HG03460 (cell line): ENCODE measurements around the gene CCDC178.
"Not testable (repeated sequence)": the region's sequence is repeated elsewhere in the genome, so short reads cannot be mapped to it uniquely, and the experiment has no call there.

Experiments
- ATAC-seq: cut with Tn5 transposase; IDR thresholded peaks from one replicate; pipeline ENCODE4 v1.9.1; 2021; ENCODE audit not compliant: unreplicated experiment

CCDC178 gene

GRCh38 chr18:33355756-33356155, 84.8 kb downstream of the CCDC178 start:
- no peak for ATAC-seq

- ATAC-seq: no peak
Measured at GRCh38 chr18:33355263-33355662, 85.3 kb downstream of the CCDC178 start.

- no peak for ATAC-seq
Measured at GRCh38 chr18:33350256-33350655, 90.3 kb downstream of the CCDC178 start.

- ATAC-seq: not testable (repeated sequence)
Measured at GRCh38 chr18:33339733-33340132, 100.8 kb downstream of the CCDC178 start.

- no peak for ATAC-seq
Measured at GRCh38 chr18:33334781-33335180, 105.7 kb downstream of the CCDC178 start.

GRCh38 chr18:33330711-33331110, 109.8 kb downstream of the CCDC178 start:
- no peak for ATAC-seq

- ATAC-seq: no peak
Measured at GRCh38 chr18:33326975-33327374, 113.5 kb downstream of the CCDC178 start.

GRCh38 chr18:33317640-33318039, 122.9 kb downstream of the CCDC178 start:
- no peak for ATAC-seq

GRCh38 chr18:33316146-33316587, 124.4 kb downstream of the CCDC178 start:
- no peak for ATAC-seq

- ATAC-seq: no peak
Measured at GRCh38 chr18:33307520-33307919, 133.0 kb downstream of the CCDC178 start.

- ATAC-seq: no peak
Measured at GRCh38 chr18:33304277-33304676, 136.2 kb downstream of the CCDC178 start.

GRCh38 chr18:33291539-33291938, 149.0 kb downstream of the CCDC178 start:
- no peak for ATAC-seq

- ATAC-seq: no peak
Measured at GRCh38 chr18:33288082-33288716, 152.3 kb downstream of the CCDC178 start.

GRCh38 chr18:33282709-33283333, 157.7 kb downstream of the CCDC178 start:
- ATAC-seq: no peak

- ATAC-seq: no peak
Measured at GRCh38 chr18:33282142-33282541, 158.4 kb downstream of the CCDC178 start.

GRCh38 chr18:33277431-33277830, 163.1 kb downstream of the CCDC178 start:
- ATAC-seq: no peak

GRCh38 chr18:33275843-33276242, 164.7 kb downstream of the CCDC178 start:
- ATAC-seq: no peak

- ATAC-seq: no peak
Measured at GRCh38 chr18:33270297-33270696, 170.2 kb downstream of the CCDC178 start.

- no peak for ATAC-seq
Measured at GRCh38 chr18:33269223-33269622, 171.3 kb downstream of the CCDC178 start.

- ATAC-seq: no peak
Measured at GRCh38 chr18:33264566-33264965, 176.0 kb downstream of the CCDC178 start.

GRCh38 chr18:33239298-33239697, 201.2 kb downstream of the CCDC178 start:
- ATAC-seq: no peak

- no peak for ATAC-seq
Measured at GRCh38 chr18:33232318-33232626, 208.2 kb downstream of the CCDC178 start.
